ENCODE measurements around the gene POMGNT2.

DNA sequence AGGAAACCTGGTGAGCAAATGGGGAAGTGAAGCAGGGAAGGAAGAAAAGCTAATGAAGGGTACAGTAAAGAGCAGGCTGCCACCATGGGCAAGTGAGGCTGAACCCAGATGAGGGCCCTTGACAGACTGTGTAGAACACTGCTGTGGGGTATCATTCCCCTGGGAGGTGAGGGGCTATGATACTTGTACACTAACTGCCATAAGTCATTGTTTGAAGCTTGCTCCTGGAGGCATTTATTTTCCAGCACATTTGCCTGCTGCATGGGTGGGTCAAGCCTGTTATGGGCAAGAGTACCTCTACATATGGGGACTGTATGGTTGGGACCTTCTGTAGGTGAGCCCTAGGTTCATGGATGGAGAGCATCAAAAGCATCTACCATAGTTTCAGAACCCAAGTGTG is 57.4 kb downstream of the POMGNT2 start:
- TF ChIP-seq POLR2A (IDR thresholded peaks at IDR 0.05) (no peak), POLR2AphosphoS5 (IDR thresholded peaks at IDR 0.05) (no peak)
- TF ChIP-seq, protein P1, sequence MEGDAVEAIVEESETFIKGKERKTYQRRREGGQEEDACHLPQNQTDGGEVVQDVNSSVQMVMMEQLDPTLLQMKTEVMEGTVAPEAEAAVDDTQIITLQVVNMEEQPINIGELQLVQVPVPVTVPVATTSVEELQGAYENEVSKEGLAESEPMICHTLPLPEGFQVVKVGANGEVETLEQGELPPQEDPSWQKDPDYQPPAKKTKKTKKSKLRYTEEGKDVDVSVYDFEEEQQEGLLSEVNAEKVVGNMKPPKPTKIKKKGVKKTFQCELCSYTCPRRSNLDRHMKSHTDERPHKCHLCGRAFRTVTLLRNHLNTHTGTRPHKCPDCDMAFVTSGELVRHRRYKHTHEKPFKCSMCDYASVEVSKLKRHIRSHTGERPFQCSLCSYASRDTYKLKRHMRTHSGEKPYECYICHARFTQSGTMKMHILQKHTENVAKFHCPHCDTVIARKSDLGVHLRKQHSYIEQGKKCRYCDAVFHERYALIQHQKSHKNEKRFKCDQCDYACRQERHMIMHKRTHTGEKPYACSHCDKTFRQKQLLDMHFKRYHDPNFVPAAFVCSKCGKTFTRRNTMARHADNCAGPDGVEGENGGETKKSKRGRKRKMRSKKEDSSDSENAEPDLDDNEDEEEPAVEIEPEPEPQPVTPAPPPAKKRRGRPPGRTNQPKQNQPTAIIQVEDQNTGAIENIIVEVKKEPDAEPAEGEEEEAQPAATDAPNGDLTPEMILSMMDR (IDR thresholded peaks at IDR 0.05), result no peak
